HepG2 (cell line): ENCODE measurements around the gene LCAT. TPM values are rescaled to one million over a fixed set of nuclear protein-coding genes. Genes with fewer than 3 reads are reported as not detected.

Experiments
- AGO2 ChIP-seq: fragments of 200-400 bp; formaldehyde crosslinking; optimal IDR thresholded peaks from 2 replicates; pipeline ENCODE3; 2017; ENCODE audit warnings: mild to moderate bottlenecking, low read depth, low read length, moderate library complexity
- E2F2 ChIP-seq: sonication (generic); formaldehyde crosslinking; IDR thresholded peaks from 2 replicates; pipeline ENCODE4 v1.4.0; 2020; ENCODE audit warnings: missing genetic modification reagents, borderline replicate concordance
- HIVEP1 ChIP-seq: sonication (generic); formaldehyde crosslinking; IDR thresholded peaks from 2 replicates; pipeline ENCODE4 v1.4.0; 2020; ENCODE audit warnings: mild to moderate bottlenecking, missing genetic modification reagents
- JARID2 ChIP-seq: sonication (generic); formaldehyde crosslinking; IDR thresholded peaks from 2 replicates; pipeline ENCODE4 v1.8.1; 2023; ENCODE audit warnings: missing genetic modification reagents, inconsistent platforms; ENCODE audit not compliant: insufficient replicate concordance
- RXRA ChIP-seq: sonication (generic); formaldehyde crosslinking; IDR thresholded peaks from 2 replicates; pipeline ENCODE4 v1.5.1; 2020; ENCODE audit warnings: missing genetic modification reagents
- ZBTB4 ChIP-seq: sonication (generic); formaldehyde crosslinking; IDR thresholded peaks from 2 replicates; pipeline ENCODE4 v1.4.0; 2020; ENCODE audit warnings: missing genetic modification reagents, mild to moderate bottlenecking, borderline replicate concordance
- ZFP41 ChIP-seq: sonication (generic); formaldehyde crosslinking; IDR thresholded peaks from 2 replicates; pipeline ENCODE4 v1.4.0; 2020; ENCODE audit warnings: mild to moderate bottlenecking, missing genetic modification reagents, borderline replicate concordance
- ZNF253 ChIP-seq: sonication (generic); formaldehyde crosslinking; IDR thresholded peaks from 2 replicates; pipeline ENCODE4 v1.8.0; 2022; ENCODE audit warnings: mild to moderate bottlenecking, missing genetic modification reagents, borderline replicate concordance
- polyA plus RNA-seq, 8 experiments: library from polyadenylated mRNA; depleted of rRNA in 3 of 8; stranded (reverse) in 7 of 8; unstranded in 1 of 8; fragments of >200 nt; fragmentation: Illumina TruSeq in 4 of 8; extraction: Trizol in 4 of 8; gene quantifications; 2 replicates each; pipeline versions ENCODE4 v1.2.1 to v1.2.3, GENCODE V29; 2011 to 2016; ENCODE audit warnings: low read depth in 4 of 8, missing spikeins in 1 of 8, mixed read lengths in 1 of 8; ENCODE audit not compliant: insufficient read depth in 1 of 8
- total RNA-seq, 5 experiments: library from RNA; depleted of rRNA; stranded (reverse); fragments of >200 nt; fragmentation: Illumina TruSeq; extraction: Trizol; gene quantifications; 2 replicates each; pipeline ENCODE4 v1.2.3, GENCODE V29; 2016; ENCODE audit warnings: low read depth in 1 of 5
- TF ChIP-seq, protein P1 (sequence below): sonication (generic); formaldehyde crosslinking; IDR thresholded peaks from 2 replicates; pipeline ENCODE4 v1.8.1; 2023; ENCODE audit warnings: mild to moderate bottlenecking, missing genetic modification reagents

The LCAT gene
- total and polyA plus RNA-seq, 2 of the 13 experiments (the other 11 are each of a cell fraction or from before 2014, with no cell fraction given), result 36.1 to 38.9 TPM

DNA sequence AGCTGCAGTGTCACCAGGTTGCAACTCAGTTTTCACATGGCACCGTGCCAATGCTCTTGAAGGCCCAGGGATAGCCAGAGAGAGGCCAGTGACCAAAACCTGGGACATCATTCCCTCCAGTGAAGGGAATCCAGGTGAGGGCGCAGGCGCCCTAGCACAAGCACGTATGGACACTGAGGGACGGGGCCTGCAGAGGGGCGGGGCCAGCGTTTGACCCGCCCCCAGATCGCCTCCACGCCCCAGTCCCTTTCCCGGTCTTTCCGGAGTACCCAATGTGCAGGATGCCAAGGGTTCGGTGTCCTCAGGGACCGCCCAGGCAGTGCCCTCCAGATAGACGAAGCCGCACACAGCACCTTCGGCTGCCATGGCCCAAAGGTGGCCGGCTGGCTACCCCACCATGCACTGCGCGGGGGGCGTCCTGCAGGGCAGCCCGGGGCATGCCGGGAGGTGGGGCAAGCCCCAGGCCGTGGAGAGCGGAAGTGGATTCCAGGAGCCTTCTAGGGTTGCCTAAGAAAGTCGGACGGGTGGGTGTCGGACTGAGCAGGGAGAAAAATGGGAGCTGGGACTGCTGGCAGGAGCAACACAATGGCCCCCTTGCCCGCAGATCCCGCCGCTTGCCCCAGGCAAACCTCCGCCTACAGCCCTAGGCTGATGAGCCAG, 19.9 kb upstream of the LCAT start (continued):
- TF ChIP-seq ZBTB4 (CRISPR knock-in tag) (peak; percentile 46; the same call in 1 of the 2 replicates), HIVEP1 (CRISPR knock-in tag) (peak; percentile 16; the same call in 1 of the 2 replicates), AGO2 (peak; percentile 97), JARID2 (CRISPR knock-in tag) (no peak), ZNF253 (CRISPR knock-in tag) (0 out of 2 replicates have a peak, but pooled peaks have one; percentile 48), RXRA (CRISPR knock-in tag) (no peak), E2F2 (CRISPR knock-in tag) (no peak), ZFP41 (CRISPR knock-in tag) (0 out of 2 replicates have a peak, but pooled peaks have one; percentile 44)
- TF ChIP-seq, protein P1, sequence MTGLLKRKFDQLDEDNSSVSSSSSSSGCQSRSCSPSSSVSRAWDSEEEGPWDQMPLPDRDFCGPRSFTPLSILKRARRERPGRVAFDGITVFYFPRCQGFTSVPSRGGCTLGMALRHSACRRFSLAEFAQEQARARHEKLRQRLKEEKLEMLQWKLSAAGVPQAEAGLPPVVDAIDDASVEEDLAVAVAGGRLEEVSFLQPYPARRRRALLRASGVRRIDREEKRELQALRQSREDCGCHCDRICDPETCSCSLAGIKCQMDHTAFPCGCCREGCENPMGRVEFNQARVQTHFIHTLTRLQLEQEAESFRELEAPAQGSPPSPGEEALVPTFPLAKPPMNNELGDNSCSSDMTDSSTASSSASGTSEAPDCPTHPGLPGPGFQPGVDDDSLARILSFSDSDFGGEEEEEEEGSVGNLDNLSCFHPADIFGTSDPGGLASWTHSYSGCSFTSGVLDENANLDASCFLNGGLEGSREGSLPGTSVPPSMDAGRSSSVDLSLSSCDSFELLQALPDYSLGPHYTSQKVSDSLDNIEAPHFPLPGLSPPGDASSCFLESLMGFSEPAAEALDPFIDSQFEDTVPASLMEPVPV, result 0 out of 2 replicates have a peak, but pooled peaks have one; percentile 46
